Hepatocyte (in vitro differentiated cells): ENCODE data around the gene SORL1-AS1.

Experiments used
- DNase-seq: peaks from one replicate; pipeline ENCODE4 v3.0.0-alpha.2; 2016; ENCODE audit warnings: low spot score
- H2AFZ ChIP-seq: fragments of 200-600 bp; sonication (generic); 2 replicates; pipeline ENCODE4 v1.6.0; 2016; ENCODE audit warnings: antibody characterized with exemption, mild to moderate bottlenecking
- H3K27ac ChIP-seq: fragments of 200-600 bp; sonication (generic); 2 replicates; pipeline ENCODE4 v1.5.1; 2016; ENCODE audit warnings: mild to moderate bottlenecking
- H3K27me3 ChIP-seq: fragments of 200-600 bp; sonication (generic); 2 replicates; pipeline ENCODE4 v1.6.1; 2016
- H3K36me3 ChIP-seq: fragments of 200-600 bp; sonication (generic); replicated peaks from 2 replicates; pipeline ENCODE4 v1.5.1; 2016; ENCODE audit warnings: low read depth; ENCODE audit not compliant: insufficient read depth
- H3K4me1 ChIP-seq: fragments of 200-600 bp; sonication (generic); 2 replicates; pipeline ENCODE4 v1.5.1; 2016; ENCODE audit warnings: mild to moderate bottlenecking, moderate library complexity; ENCODE audit not compliant: insufficient read depth
- H3K4me2 ChIP-seq: fragments of 200-600 bp; sonication (generic); 2 replicates; pipeline ENCODE4 v1.6.0; 2016
- H3K4me3 ChIP-seq: fragments of 200-600 bp; sonication (generic); 2 replicates; pipeline ENCODE4 v1.5.1; 2016; ENCODE audit warnings: mild to moderate bottlenecking
- H3K79me2 ChIP-seq: fragments of 200-600 bp; sonication (generic); 2 replicates; pipeline ENCODE4 v1.6.0; 2017; ENCODE audit warnings: mild to moderate bottlenecking
- H3K9me2 ChIP-seq: fragments of 200-600 bp; sonication (generic); replicated peaks from 2 replicates; pipeline ENCODE4 v1.6.0; 2017; ENCODE audit warnings: mild to moderate bottlenecking; ENCODE audit not compliant: insufficient read depth
- H3K9me3 ChIP-seq: fragments of 200-600 bp; sonication (generic); 2 replicates; pipeline ENCODE4 v1.5.1; 2016; ENCODE audit warnings: low read depth, mild to moderate bottlenecking
- H4K20me1 ChIP-seq: fragments of 200-600 bp; sonication (generic); 2 replicates; pipeline ENCODE4 v1.6.0; 2016; ENCODE audit warnings: mild to moderate bottlenecking; ENCODE audit not compliant: insufficient read depth, poor library complexity, severe bottlenecking
- EZH2 ChIP-seq: fragments of 200-600 bp; sonication (generic); IDR thresholded peaks from 2 replicates; pipeline ENCODE4 v1.6.1; 2016; ENCODE audit warnings: antibody characterized with exemption, mild to moderate bottlenecking, borderline replicate concordance
- EZH2phosphoT487 ChIP-seq: fragments of 200-600 bp; sonication (generic); IDR thresholded peaks from one replicate; pipeline ENCODE4 v1.6.1; 2018; ENCODE audit warnings: antibody characterized with exemption, mild to moderate bottlenecking, low read depth, moderate library complexity; ENCODE audit not compliant: unreplicated experiment, severe bottlenecking
- WGBS: methylation state at CpG from one replicate; pipeline ENCODE4 v1.1.6; 2016; ENCODE audit warnings: low lambda C conversion rate; ENCODE audit errors: missing lambda C conversion rate; 5-methylcytosine and 5-hydroxymethylcytosine counted together
- TF ChIP-seq, protein P1 (sequence below): fragments of 200-600 bp; sonication (generic); IDR thresholded peaks from 2 replicates; pipeline ENCODE4 v1.5.1; 2016; ENCODE audit warnings: antibody characterized with exemption, mild to moderate bottlenecking; ENCODE audit not compliant: poor library complexity

SORL1-AS1 gene

DNA sequence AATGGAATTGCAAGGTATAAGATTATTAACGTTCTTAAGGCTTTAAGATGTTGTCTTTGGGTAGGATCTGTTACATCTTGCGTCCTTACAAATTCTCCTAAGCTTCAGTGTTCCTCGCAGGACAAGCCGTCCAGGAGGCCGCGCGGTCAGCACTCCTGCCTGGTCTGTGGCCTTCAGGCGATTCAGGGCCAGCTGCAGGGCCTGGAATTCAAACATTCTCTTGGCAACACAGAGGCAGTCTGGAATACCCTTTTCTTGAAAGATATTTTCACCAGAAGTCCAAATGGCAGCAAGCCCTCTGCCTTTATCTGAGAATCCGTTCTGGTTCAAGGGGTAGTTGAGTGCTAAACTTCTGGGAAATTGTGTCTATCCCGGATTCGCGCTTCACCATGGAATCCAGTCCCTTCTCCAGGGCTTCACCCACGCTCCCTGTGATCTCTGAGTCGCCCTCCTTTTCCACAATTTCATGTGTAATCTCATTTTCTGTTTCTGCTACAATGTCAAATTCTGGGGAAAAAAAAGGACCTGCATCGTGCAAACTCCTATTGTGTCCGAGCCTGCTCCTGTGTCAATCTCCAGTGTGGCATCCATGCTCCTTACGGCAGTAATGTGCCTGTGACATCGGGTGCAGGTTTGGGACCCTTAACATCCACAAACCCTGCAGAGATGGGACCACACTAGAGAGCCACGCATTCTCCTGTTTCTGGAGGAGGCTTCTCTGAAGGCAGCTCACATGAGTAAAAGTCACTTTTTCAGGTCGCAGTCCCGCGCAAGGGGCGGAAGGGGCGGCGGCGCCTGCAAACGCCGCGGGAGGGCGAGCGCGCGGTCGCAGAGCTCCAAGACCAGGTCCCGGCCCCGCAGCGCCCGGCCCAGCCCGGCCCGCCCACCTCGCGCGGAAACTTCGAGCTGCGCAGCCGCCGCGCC is 26.0 kb downstream of the SORL1-AS1 start:
- H3K4me2 ChIP-seq, result peak overlapping the region; percentile 81
- TF ChIP-seq, protein P1, sequence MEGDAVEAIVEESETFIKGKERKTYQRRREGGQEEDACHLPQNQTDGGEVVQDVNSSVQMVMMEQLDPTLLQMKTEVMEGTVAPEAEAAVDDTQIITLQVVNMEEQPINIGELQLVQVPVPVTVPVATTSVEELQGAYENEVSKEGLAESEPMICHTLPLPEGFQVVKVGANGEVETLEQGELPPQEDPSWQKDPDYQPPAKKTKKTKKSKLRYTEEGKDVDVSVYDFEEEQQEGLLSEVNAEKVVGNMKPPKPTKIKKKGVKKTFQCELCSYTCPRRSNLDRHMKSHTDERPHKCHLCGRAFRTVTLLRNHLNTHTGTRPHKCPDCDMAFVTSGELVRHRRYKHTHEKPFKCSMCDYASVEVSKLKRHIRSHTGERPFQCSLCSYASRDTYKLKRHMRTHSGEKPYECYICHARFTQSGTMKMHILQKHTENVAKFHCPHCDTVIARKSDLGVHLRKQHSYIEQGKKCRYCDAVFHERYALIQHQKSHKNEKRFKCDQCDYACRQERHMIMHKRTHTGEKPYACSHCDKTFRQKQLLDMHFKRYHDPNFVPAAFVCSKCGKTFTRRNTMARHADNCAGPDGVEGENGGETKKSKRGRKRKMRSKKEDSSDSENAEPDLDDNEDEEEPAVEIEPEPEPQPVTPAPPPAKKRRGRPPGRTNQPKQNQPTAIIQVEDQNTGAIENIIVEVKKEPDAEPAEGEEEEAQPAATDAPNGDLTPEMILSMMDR, result peak; percentile 22
- TF ChIP-seq EZH2phosphoT487, result no peak
- no peaks in the 10 kb centered on the region for H3K79me2 ChIP-seq
- H4K20me1 ChIP-seq, result no peaks in the 10 kb centered on the region
- 34% methylated on average over 41 of the region's 48 CpGs for WGBS
- H3K9me2 ChIP-seq, result no peaks in the 10 kb centered on the region
- H3K27ac ChIP-seq, result no peak overlapping the region
- no peak overlapping the region for H3K4me3 ChIP-seq
- DNase-seq, result peak; percentile 70
- no peaks in the 10 kb centered on the region for H3K4me1 ChIP-seq
- H3K9me3 ChIP-seq, result no peaks in the 10 kb centered on the region
- peak overlapping the region; percentile 94 for H2AFZ ChIP-seq
- no peaks in the 10 kb centered on the region for H3K36me3 ChIP-seq
- H3K27me3 ChIP-seq, result no peaks in the 10 kb centered on the region

DNA sequence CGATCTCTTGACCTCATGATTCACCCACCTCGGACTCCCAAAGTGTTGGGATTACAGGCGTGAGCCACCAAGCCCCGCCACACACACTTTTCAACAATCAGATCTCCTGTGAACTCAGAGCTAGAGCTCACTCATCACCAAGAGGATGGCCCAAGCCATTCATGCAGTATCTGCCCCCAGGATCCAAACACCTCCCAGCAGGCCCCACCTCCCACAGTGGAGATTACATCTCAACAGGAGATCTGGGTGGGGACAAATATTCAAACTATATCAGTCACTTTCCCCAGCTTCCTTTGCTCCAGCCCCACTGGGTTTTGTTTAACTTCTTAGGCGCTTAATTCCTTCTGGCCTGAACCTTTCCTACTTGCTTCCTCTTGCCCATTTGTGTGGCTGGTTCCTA is 26.9 kb downstream of the SORL1-AS1 start:
- WGBS, result 83% methylated on average over 5 of the region's 5 CpGs
- no peaks in the 10 kb centered on the region for H3K79me2 ChIP-seq
- no peak for DNase-seq
- no peak overlapping the region for H3K4me2 ChIP-seq
- no peak overlapping the region for H3K4me3 ChIP-seq
- H4K20me1 ChIP-seq, result no peaks in the 10 kb centered on the region
- TF ChIP-seq EZH2 (no peak), EZH2phosphoT487 (no peak)
- TF ChIP-seq, protein P1, result no peak
- H3K9me2 ChIP-seq, result no peaks in the 10 kb centered on the region
- no peaks in the 10 kb centered on the region for H3K4me1 ChIP-seq
- H2AFZ ChIP-seq, result no peak overlapping the region
- no peaks in the 10 kb centered on the region for H3K27me3 ChIP-seq
- no peaks in the 10 kb centered on the region for H3K9me3 ChIP-seq
- no peak overlapping the region for H3K27ac ChIP-seq
- no peaks in the 10 kb centered on the region for H3K36me3 ChIP-seq

DNA sequence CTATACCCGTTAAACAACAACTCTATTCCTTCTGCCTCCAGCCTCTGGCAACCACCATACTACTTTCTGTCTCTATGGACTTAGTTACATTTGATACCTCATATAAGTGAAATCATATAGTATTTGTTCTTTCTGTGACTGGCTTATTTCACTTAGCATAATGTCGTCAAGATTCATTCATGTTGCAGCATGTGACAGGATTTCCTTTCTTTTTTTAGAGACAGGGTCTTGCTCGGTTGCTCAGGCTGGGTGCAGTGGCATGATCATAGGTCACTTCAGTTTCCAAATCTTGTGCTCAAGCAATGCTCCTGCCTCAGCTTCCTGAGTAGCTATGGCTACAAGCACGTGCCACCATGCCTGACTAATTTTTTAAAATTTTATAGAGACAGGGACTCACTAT is 30.1 kb downstream of the SORL1-AS1 start:
- H2AFZ ChIP-seq, result no peak overlapping the region
- no peak for DNase-seq
- peaks cover 1% of the 10 kb centered on the region for H3K4me1 ChIP-seq
- no peak overlapping the region for H3K4me3 ChIP-seq
- H3K27ac ChIP-seq, result no peak overlapping the region
- H4K20me1 ChIP-seq, result no peaks in the 10 kb centered on the region
- no peaks in the 10 kb centered on the region for H3K9me2 ChIP-seq
- no peaks in the 10 kb centered on the region for H3K27me3 ChIP-seq
- H3K4me2 ChIP-seq, result no peak overlapping the region
- H3K36me3 ChIP-seq, result no peaks in the 10 kb centered on the region
- H3K79me2 ChIP-seq, result no peaks in the 10 kb centered on the region
- 92% methylated on average over 4 of the region's 4 CpGs for WGBS
- no peaks in the 10 kb centered on the region for H3K9me3 ChIP-seq
- TF ChIP-seq, protein P1, result no peak
- no peak for TF ChIP-seq EZH2phosphoT487
- TF ChIP-seq EZH2, result no peak
